ENCODE measurements around the gene CFAP74. TPM values are rescaled to one million over a fixed set of nuclear protein-coding genes. Genes with fewer than 3 reads are reported as not detected.

CFAP74 gene
- total RNA-seq, 1 donor from 2014 or later, result under 0.01 TPM

- no peak overlapping the region for H3K4me3 ChIP-seq (ENCODE audit: low read length in 3 of 3)
- no peaks in the 10 kb centered on the region for H3K36me3 ChIP-seq (ENCODE audit: control insufficient read depth in 3 of 3, insufficient read depth in 3 of 3, low read length in 3 of 3)
- no peak overlapping the region for H3K27ac ChIP-seq (ENCODE audit: low read depth, low read length)
- H3K27me3 ChIP-seq (ENCODE audit: control insufficient read depth in 3 of 3, insufficient read depth in 3 of 3, low read length in 3 of 3), result peaks cover 0 to 16% (median 3%) of the 10 kb centered on the region in 3 donors
- H3K9me3 ChIP-seq (ENCODE audit: control insufficient read depth in 3 of 3, low read length in 3 of 3), result no peaks in the 10 kb centered on the region
- H3K4me1 ChIP-seq (ENCODE audit: control insufficient read depth in 3 of 3, insufficient read depth in 3 of 3, low read length in 3 of 3), result peaks cover 0 to 11% (median 7%) of the 10 kb centered on the region in 3 donors
- no peak overlapping the region for H3K9ac ChIP-seq (ENCODE audit: low read depth in 1 of 3, low read length in 3 of 3)
These were observed 77.9 kb downstream of the CFAP74 start for GRCh38 chr1:1925437-1926345.

- Histone ChIP-seq H3K9me3 (ENCODE audit: control insufficient read depth in 3 of 3, low read length in 3 of 3) (no peaks in the 10 kb centered on the region), H3K27ac (ENCODE audit: low read depth, low read length) (no peak overlapping the region), H3K4me3 (ENCODE audit: low read length in 3 of 3) (no peak overlapping the region), H3K36me3 (ENCODE audit: control insufficient read depth in 3 of 3, insufficient read depth in 3 of 3, low read length in 3 of 3) (no peaks in the 10 kb centered on the region), H3K9ac (ENCODE audit: low read depth in 1 of 3, low read length in 3 of 3) (no peak overlapping the region), H3K4me1 (ENCODE audit: control insufficient read depth in 3 of 3, insufficient read depth in 3 of 3, low read length in 3 of 3) (peaks cover 0 to 11% (median 9%) of the 10 kb centered on the region in 3 donors), H3K27me3 (ENCODE audit: control insufficient read depth in 3 of 3, insufficient read depth in 3 of 3, low read length in 3 of 3) (peaks cover 0 to 16% (median 3%) of the 10 kb centered on the region in 3 donors)
These were observed 78.7 kb downstream of the CFAP74 start for GRCh38 chr1:1924849-1925248.

GRCh38 chr1:1924386-1924785, 79.2 kb downstream of the CFAP74 start:
- Histone ChIP-seq H3K4me3 (ENCODE audit: low read length in 3 of 3) (no peak overlapping the region), H3K27ac (ENCODE audit: low read depth, low read length) (no peak overlapping the region), H3K36me3 (ENCODE audit: control insufficient read depth in 3 of 3, insufficient read depth in 3 of 3, low read length in 3 of 3) (no peaks in the 10 kb centered on the region), H3K27me3 (ENCODE audit: control insufficient read depth in 3 of 3, insufficient read depth in 3 of 3, low read length in 3 of 3) (peaks cover 0 to 16% (median 3%) of the 10 kb centered on the region in 3 donors), H3K9me3 (ENCODE audit: control insufficient read depth in 3 of 3, low read length in 3 of 3) (no peaks in the 10 kb centered on the region), H3K9ac (ENCODE audit: low read depth in 1 of 3, low read length in 3 of 3) (no peak overlapping the region), H3K4me1 (ENCODE audit: control insufficient read depth in 3 of 3, insufficient read depth in 3 of 3, low read length in 3 of 3) (peaks cover 0 to 15% (median 14%) of the 10 kb centered on the region in 3 donors)

- no peak overlapping the region for H3K9ac ChIP-seq (ENCODE audit: low read depth in 1 of 3, low read length in 3 of 3)
- H3K4me1 ChIP-seq (ENCODE audit: control insufficient read depth in 3 of 3, insufficient read depth in 3 of 3, low read length in 3 of 3), result peaks cover 8 to 21% (median 19%) of the 10 kb centered on the region in 3 donors
- no peak overlapping the region for H3K4me3 ChIP-seq (ENCODE audit: low read length in 3 of 3)
These were observed 80.4 kb downstream of the CFAP74 start for GRCh38 chr1:1922956-1923833.

GRCh38 chr1:1922702-1922955, 81.0 kb downstream of the CFAP74 start:
- no peaks in the 10 kb centered on the region for H3K9me3 ChIP-seq (ENCODE audit: control insufficient read depth in 3 of 3, low read length in 3 of 3)
- H3K9ac ChIP-seq (ENCODE audit: low read depth in 1 of 3, low read length in 3 of 3), result no peak overlapping the region
- H3K27me3 ChIP-seq (ENCODE audit: control insufficient read depth in 3 of 3, insufficient read depth in 3 of 3, low read length in 3 of 3), result peaks cover 0 to 10% (median 2%) of the 10 kb centered on the region in 3 donors
- no peak overlapping the region for H3K4me3 ChIP-seq (ENCODE audit: low read length in 3 of 3)
- peaks cover 13 to 25% (median 21%) of the 10 kb centered on the region in 3 donors for H3K4me1 ChIP-seq (ENCODE audit: control insufficient read depth in 3 of 3, insufficient read depth in 3 of 3, low read length in 3 of 3)
- no peaks in the 10 kb centered on the region for H3K36me3 ChIP-seq (ENCODE audit: control insufficient read depth in 3 of 3, insufficient read depth in 3 of 3, low read length in 3 of 3)
- H3K27ac ChIP-seq (ENCODE audit: low read depth, low read length), result no peak overlapping the region

More at GRCh38 chr1:1922956-1923833, 80.4 kb downstream of the CFAP74 start:
- Histone ChIP-seq H3K9me3 (ENCODE audit: control insufficient read depth in 3 of 3, low read length in 3 of 3) (no peaks in the 10 kb centered on the region), H3K27ac (ENCODE audit: low read depth, low read length) (no peak overlapping the region), H3K36me3 (ENCODE audit: control insufficient read depth in 3 of 3, insufficient read depth in 3 of 3, low read length in 3 of 3) (no peaks in the 10 kb centered on the region), H3K27me3 (ENCODE audit: control insufficient read depth in 3 of 3, insufficient read depth in 3 of 3, low read length in 3 of 3) (peaks cover 0 to 12% (median 3%) of the 10 kb centered on the region in 3 donors)

- H3K9me3 ChIP-seq (ENCODE audit: control insufficient read depth in 3 of 3, low read length in 3 of 3), result no peaks in the 10 kb centered on the region
- H3K4me3 ChIP-seq (ENCODE audit: low read length in 3 of 3), result no peak overlapping the region
- peaks cover 0 to 5% (median 0%) of the 10 kb centered on the region in 3 donors for H3K27me3 ChIP-seq (ENCODE audit: control insufficient read depth in 3 of 3, insufficient read depth in 3 of 3, low read length in 3 of 3)
- H3K27ac ChIP-seq (ENCODE audit: low read depth, low read length), result no peak overlapping the region
- peaks cover 18 to 25% (median 22%) of the 10 kb centered on the region in 3 donors for H3K4me1 ChIP-seq (ENCODE audit: control insufficient read depth in 3 of 3, insufficient read depth in 3 of 3, low read length in 3 of 3)
- H3K36me3 ChIP-seq (ENCODE audit: control insufficient read depth in 3 of 3, insufficient read depth in 3 of 3, low read length in 3 of 3), result no peaks in the 10 kb centered on the region
- no peak overlapping the region for H3K9ac ChIP-seq (ENCODE audit: low read depth in 1 of 3, low read length in 3 of 3)
These were observed 81.5 kb downstream of the CFAP74 start for GRCh38 chr1:1921901-1922701.

GRCh38 chr1:1921459-1921862, 82.1 kb downstream of the CFAP74 start:
- Histone ChIP-seq H3K9ac (ENCODE audit: low read depth in 1 of 3, low read length in 3 of 3) (no peak overlapping the region), H3K36me3 (ENCODE audit: control insufficient read depth in 3 of 3, insufficient read depth in 3 of 3, low read length in 3 of 3) (no peaks in the 10 kb centered on the region), H3K4me3 (ENCODE audit: low read length in 3 of 3) (no peak overlapping the region), H3K4me1 (ENCODE audit: control insufficient read depth in 3 of 3, insufficient read depth in 3 of 3, low read length in 3 of 3) (peaks cover 23 to 31% (median 28%) of the 10 kb centered on the region in 3 donors), H3K9me3 (ENCODE audit: control insufficient read depth in 3 of 3, low read length in 3 of 3) (no peaks in the 10 kb centered on the region), H3K27ac (ENCODE audit: low read depth, low read length) (no peak overlapping the region), H3K27me3 (ENCODE audit: control insufficient read depth in 3 of 3, insufficient read depth in 3 of 3, low read length in 3 of 3) (peaks cover 0 to 5% (median 0%) of the 10 kb centered on the region in 3 donors)

GRCh38 chr1:1920608-1921458, 82.8 kb downstream of the CFAP74 start:
- Histone ChIP-seq H3K9ac (ENCODE audit: low read depth in 1 of 3, low read length in 3 of 3) (no peak overlapping the region), H3K27me3 (ENCODE audit: control insufficient read depth in 3 of 3, insufficient read depth in 3 of 3, low read length in 3 of 3) (peaks cover 0 to 5% (median 0%) of the 10 kb centered on the region in 3 donors), H3K36me3 (ENCODE audit: control insufficient read depth in 3 of 3, insufficient read depth in 3 of 3, low read length in 3 of 3) (no peaks in the 10 kb centered on the region), H3K4me1 (ENCODE audit: control insufficient read depth in 3 of 3, insufficient read depth in 3 of 3, low read length in 3 of 3) (peaks cover 29 to 37% (median 34%) of the 10 kb centered on the region in 3 donors), H3K4me3 (ENCODE audit: low read length in 3 of 3) (no peak overlapping the region), H3K9me3 (ENCODE audit: control insufficient read depth in 3 of 3, low read length in 3 of 3) (no peaks in the 10 kb centered on the region), H3K27ac (ENCODE audit: low read depth, low read length) (no peak overlapping the region)
